IPS-NIHi11 (cell line): ENCODE data around the gene FSTL4.
"Not testable (repeated sequence)": the region's sequence is repeated elsewhere in the genome, so short reads cannot be mapped to it uniquely, and the experiment has no call there.

ENCODE experiments used
- DNase-seq: peaks from one replicate; pipeline ENCODE4 v3.0.0; 2012; ENCODE audit warnings: mixed read lengths, low spot score

The FSTL4 gene

GRCh38 chr5:133220851-133221674 is 391.3 kb downstream of the FSTL4 start:
- no peak for DNase-seq

GRCh38 chr5:133219296-133219695 is 393.0 kb downstream of the FSTL4 start:
- DNase-seq: no peak

- DNase-seq: not testable (repeated sequence)
Measured at GRCh38 chr5:133216138-133216537, 396.2 kb downstream of the FSTL4 start.

- no peak for DNase-seq
Measured at GRCh38 chr5:133214153-133214820, 398.1 kb downstream of the FSTL4 start.

GRCh38 chr5:133205649-133206048 is 406.7 kb downstream of the FSTL4 start:
- no peak for DNase-seq

GRCh38 chr5:133205204-133205603 is 407.1 kb downstream of the FSTL4 start:
- DNase-seq: no peak

- DNase-seq: no peak
Measured at GRCh38 chr5:133203317-133204305, 408.7 kb downstream of the FSTL4 start.

- no peak for DNase-seq
Measured at GRCh38 chr5:133202066-133202665, 410.2 kb downstream of the FSTL4 start.

- DNase-seq: no peak
Measured at GRCh38 chr5:133201310-133201709, 411.0 kb downstream of the FSTL4 start.

- DNase-seq: no peak
Measured at GRCh38 chr5:133200256-133200655, 412.1 kb downstream of the FSTL4 start.

- DNase-seq: no peak
Measured at GRCh38 chr5:133199417-133200178, 412.7 kb downstream of the FSTL4 start.

- no peak for DNase-seq
Measured at GRCh38 chr5:133198511-133198910, 413.8 kb downstream of the FSTL4 start.

- no peak for DNase-seq
Measured at GRCh38 chr5:133196441-133197085, 415.8 kb downstream of the FSTL4 start.

- no peak for DNase-seq
Measured at GRCh38 chr5:133195250-133195649, 417.1 kb downstream of the FSTL4 start.

- DNase-seq: peak; percentile 35
Measured at GRCh38 chr5:133193794-133194193, 418.5 kb downstream of the FSTL4 start.

- DNase-seq: no peak
Measured at GRCh38 chr5:133192716-133193115, 419.6 kb downstream of the FSTL4 start.

GRCh38 chr5:133189881-133190280 is 422.5 kb downstream of the FSTL4 start:
- no peak for DNase-seq

GRCh38 chr5:133179405-133179804 is 432.9 kb downstream of the FSTL4 start:
- no peak for DNase-seq

- DNase-seq: not testable (repeated sequence)
Measured at GRCh38 chr5:133170756-133171387, 441.5 kb downstream of the FSTL4 start.

GRCh38 chr5:133164759-133165158 is 447.6 kb downstream of the FSTL4 start:
- no peak for DNase-seq
